NCI-H2029 (cell line): Measurements from ENCODE around the gene VEPH1.

Experiments used
- DNase-seq: peaks from one replicate; lab custom pipeline; 2025; lab: John Stamatoyannopoulos, UW

Gene VEPH1

DNA sequence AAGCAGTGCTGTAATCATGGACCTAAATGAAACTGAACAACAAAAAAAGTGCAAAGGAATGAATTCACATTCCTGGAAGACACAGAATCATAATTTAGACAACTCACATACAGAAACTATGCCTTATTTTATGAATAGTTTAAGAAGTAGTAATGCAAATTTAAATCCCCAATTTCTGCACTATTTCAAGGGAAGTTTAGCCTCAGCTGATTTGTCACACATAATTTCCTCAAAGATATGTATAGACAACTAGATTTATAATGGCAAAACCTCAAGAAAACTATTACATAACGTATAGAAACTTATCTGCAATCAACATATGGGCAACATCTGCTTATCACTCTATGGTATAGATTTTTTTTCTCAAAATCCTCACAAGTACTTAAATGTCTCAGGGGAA lies 74.4 kb downstream of the VEPH1 start:
- DNase-seq = no peak

DNA sequence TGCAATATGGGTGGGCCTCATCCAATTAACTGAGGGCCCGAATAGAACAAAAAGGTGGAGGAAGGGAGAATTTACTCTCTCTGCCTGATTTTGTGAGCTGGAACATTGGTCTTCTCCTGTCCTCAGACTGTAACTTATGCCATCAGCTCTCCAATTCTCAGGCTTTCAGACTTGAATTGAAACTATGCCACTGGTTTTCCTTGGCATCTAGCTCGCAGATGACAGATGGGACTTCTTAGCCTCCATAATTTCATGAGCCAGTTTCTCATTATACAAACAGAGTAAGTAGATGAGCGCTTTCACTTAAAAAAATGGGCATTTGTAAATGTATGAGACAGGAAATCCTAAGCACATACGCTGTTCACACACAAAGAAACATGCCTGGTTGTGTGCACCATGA lies 75.3 kb downstream of the VEPH1 start:
- DNase-seq = no peak

DNA sequence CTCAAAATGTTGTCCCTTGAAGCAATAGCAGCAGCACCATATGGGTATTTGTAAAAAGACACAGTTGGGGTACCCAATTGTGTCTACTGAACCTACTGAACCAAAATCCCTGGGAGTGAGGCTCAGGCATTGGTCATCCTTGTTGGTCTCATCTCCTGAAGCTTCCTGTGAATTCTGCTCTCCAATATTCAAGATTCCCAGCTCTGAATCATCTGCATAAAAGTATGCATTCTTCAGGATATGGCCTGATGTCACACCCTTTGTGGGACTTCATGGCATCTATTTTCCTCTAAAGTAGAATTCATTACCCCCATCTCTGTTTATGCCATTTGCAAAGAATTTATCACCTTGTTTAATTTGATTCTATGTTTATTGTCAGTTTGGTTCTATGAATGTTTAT lies 79.9 kb downstream of the VEPH1 start:
- DNase-seq = no peak

DNA sequence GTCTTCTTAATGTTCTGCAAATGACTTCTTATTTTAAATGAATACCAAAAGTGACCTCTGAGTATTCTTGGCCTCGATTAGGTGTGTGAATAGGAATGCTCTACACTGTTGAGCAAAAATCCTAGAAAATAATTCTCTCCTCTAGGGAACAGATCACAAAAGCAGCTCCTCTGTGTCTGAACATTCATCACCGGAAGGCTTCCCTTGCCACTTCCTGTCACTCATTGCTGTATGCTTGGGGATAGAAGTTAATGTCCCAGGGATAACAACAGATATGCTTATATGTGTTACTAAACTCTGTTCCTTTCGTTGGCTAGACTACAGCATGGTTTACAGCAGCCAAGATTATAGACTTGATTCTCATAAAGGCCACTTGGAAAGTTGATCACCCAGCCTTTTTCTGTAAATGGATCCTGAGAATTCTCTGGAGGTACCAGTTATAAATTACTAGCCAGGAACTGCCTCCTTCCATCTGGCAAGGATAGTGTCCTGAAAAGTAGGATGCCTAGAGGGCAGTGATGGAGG lies 82.5 kb downstream of the VEPH1 start:
- DNase-seq = no peak

DNA sequence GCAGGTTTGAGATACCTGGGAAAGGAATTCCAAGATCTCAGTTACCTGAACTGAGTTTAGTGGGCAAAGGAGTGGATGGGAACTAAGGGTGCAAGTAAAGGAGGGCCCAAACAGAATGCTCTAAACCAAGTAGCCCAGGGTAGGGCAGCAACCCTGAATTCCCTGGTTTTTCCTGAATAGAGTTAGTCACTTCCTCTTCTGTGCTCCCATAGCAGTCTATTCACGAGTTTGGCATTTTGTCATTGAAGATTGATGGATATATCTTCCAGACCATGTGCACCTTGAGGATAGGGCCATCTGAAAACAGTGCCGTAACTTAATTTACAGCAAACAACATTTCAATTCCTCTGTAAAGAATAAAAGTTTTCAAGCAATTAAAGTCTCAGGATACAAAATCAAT lies 85.1 kb downstream of the VEPH1 start:
- no peak for DNase-seq

DNA sequence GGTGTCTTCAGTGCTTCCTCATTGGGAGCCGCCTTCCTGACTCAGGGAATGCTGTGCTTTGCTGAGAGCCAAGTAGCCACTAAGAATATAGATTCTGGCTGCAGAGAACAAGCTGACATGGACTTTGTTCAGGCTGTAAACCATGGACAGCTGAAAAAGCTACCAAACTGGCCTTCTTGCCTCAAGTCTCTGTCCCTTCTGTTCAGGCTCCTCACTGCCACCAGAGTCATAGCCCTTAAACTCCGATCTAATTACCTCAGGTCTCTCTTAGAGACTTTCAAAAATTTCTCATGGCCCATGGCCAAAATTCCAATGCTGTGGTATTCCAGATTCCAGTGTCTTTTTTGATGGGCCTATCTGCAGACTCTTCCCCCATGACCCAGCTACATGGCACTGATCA lies 86.0 kb downstream of the VEPH1 start:
- DNase-seq = no peak

DNA sequence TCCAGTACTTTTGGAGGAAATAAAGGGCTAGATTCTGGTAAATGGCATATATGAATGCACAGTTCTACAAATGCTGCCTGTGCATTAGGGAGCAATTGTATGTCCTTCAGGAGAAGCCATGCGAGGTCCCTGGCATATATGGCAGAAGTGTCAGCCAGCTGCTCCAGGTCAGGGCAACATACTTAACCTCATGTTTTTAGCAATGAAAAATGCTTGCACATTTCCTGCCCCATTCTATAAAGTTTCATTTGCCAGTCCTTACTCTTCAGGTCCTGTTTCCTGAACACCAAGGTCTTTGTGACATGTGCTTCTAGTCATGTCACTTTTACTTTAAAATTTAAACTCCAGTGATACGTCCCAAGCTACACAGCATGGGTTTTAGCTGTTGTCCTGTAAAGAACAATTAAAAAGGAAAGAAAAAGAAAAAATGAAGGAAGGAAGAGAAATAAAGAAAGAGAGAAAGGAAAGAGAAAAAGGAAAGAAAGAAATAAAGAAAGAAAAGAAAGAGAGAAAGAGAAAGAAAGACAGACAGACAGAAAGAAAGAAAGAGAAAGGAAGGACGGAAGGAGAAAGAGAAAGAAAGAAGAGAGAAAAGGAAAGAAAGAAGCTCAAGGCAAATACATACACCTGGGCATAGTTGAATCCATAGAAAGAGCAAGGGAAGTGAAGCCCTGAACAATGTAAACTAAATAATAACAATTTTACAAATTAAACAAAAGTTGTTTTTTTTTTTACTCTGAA lies 86.7 kb downstream of the VEPH1 start:
- no peak for DNase-seq

DNA sequence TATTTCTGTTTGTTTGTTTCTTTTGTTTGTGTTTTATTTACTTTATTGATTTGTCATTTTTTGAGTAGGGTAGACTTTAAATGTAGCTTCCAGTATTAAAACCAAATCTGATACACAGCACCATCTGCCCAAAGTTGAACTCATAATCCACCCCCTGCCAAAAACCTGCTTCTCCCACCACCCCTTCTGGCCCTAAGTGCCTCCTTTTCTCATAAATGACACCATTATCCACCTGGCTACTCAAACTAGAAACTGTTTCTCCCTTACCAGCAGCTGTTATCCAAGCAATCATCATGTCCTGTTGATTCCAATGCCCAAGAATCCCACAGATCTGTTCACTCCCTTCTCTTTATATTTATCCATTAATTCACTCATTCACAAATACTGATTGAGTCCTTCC lies 88.4 kb downstream of the VEPH1 start:
- DNase-seq = no peak

DNA sequence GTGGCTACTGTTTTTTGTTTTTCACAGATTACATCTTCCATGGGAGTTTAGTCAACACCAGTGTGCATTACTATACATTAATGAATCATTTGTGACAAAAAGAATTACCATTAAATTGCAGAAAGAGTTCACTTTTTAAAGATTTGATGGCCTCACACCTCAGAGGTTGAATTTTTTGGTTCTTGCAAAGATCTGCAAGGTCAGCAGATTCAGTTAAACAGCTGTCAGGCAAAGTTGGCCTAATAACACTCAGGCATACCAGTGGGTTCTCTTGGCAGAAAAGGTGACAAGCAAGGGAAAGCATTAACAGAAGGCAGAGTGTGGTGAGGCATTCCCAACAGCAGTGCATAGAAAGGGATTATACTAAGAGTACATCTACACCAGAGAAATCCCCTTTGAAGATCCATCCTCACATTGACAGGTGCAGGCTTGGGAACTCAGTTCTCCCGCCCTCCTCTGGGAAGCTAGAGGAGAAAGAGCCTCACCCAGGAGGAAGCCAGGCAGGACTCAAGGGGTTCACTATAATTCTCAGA lies 90.8 kb downstream of the VEPH1 start:
- no peak for DNase-seq

DNA sequence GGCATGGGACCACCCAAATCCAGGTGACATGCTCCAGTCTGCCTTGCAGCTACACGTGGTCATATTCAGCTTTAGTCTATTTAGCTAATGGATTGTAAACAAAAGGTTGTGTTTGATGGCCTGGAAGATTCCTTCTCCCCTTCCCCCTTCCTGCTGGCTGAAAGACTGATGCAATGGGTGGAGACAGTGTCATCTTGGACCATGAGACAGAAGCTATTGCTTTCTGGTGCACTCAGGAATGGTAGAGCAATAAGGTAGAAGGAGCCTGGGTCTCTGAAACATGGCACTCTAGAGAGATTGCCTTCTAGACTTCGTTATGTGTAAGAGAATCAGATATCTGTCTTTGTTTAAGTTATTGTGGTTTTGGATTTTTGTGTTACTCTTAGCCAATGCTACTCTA lies 92.3 kb downstream of the VEPH1 start:
- DNase-seq = no peak

DNA sequence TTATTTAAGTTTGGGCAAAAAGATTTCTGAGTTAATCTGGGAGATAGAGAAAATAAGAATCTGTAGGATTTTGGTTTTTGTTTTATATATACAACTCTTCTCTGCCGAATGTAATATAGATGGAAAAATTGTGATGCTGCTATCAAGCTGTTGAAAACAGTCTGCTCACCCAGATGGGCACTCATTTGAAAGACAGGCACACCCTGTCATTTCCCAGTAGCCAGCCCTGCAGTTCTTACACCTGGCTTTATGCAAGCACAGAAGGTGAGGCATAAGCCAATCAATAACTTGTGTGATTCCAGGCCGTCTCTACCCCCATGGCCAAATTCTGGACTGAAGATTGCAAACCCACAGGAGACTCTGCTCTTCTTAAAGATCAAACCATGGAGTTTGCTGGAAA lies 93.7 kb downstream of the VEPH1 start:
- no peak for DNase-seq

DNA sequence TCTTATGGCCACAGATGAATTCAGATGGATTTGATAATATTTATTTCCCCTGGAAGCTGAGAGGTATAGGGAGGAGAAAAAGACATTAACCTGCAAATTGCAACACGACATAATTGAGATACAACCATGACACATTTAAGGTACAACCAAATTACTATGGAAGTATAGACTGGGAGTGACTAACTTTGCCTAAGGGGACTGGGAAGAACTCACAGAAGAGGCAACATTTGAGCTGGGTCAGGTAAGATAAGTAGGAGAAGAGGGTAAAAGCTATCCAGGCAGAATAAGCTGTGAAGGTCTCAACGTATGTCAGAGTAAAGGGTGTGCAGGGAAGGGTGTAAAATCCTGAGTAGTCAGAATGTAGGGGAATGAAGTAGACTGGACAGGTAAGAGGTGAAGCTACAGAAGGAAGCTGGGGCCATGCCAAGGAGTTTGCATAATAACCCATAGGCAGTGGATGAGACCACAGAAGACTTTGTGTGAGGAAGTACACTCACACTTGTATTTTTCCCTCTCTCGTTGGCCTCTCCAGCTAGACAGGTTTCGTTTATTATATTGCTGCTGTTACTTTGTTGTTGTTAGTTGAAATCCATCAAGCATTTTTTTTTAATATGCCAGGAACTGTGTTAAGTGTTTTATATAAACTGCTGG lies 94.6 kb downstream of the VEPH1 start:
- DNase-seq = no peak

DNA sequence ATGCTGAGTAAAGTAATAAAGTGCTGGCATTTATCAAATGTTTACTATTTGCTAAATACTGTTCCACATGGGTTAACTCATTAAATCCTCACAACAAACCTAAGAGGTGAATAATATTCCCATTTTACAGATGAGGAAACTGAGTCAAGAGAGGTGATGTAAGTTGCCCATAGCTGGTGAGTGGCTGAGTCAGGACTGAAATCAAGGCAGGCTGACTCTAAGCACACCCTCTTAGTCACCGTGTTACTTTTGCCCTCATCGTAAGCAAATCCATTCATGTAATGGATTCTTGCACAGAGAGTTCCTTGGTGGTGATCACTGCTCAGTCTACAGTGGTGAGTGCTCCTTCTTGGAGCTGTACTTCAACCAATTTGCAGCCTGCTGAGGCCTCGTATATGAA lies 95.4 kb downstream of the VEPH1 start:
- DNase-seq = no peak

DNA sequence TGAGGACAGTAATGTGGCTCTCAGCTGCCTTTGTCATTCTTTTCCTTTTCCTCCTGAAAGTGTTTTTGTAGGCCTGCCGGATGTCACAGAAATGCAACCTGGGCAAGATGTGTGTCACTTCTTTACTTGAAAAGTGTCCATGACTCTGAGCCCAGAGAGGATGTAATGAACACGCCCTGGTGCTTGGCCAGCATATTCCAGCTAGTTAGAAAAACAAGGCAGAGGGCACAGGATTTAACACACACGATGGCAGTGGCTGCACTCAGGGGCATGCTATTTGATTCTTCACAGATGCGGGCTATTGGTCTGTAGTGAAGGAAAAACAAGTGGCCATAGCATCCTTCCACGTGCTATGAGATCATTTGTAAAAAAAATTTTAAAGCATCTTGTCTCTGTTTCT lies 96.8 kb downstream of the VEPH1 start:
- DNase-seq = no peak

DNA sequence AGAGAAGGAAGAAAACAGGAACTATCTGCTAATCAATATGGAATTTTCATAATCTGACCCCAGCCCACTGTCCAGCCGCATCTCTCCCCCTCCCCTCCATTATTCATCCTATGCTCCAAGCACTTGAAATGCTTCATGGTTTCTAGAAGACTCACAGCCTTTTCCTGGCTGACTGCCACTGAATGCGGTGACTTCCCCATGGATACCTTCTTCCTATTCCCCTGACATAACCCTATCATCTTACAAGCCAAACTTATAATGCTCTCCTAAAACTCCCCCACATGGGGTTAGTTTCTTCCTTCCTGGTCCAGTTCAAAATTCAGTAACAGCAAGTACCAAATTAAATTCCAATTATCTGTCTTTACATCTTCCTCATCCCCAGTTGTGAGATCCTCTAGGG lies 97.8 kb downstream of the VEPH1 start:
- no peak for DNase-seq

DNA sequence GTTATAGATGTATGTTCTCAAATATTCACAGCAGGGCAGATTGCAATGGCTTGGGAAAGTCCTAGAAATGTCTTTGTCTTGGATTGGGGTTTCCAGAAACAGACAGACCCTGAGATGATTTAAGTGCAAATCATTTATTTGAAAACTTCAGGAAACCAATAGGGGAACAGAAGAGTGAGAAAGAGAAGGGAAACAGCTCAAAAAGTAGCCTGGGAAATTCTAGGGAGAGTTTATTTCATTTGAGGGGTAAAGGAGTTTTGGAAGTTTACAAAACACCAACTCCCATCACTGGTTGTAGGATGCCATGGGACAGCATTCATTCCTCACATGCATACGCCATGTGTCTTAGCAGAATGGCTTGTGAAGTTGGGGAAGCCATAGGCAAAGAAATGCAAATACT lies 98.8 kb downstream of the VEPH1 start:
- DNase-seq = no peak

DNA sequence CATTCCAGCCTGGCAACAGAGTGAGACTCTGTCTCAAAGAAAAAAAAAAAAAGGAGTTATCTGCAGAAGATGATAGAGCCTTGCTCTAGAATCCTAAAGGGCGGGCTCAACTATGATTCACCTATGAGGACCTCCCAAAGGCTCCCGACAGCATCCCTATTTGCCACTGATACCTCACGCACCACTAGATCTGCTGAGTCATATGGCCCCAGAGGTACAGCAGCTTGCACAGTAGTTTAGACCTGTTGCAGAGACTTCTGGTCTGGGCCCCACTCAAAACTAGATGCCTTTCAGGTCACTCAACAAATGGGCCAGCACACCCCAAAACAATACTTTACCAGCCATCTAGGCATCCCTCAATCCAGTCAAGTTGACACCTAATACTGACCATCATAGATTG lies 104.6 kb downstream of the VEPH1 start:
- DNase-seq = no peak

DNA sequence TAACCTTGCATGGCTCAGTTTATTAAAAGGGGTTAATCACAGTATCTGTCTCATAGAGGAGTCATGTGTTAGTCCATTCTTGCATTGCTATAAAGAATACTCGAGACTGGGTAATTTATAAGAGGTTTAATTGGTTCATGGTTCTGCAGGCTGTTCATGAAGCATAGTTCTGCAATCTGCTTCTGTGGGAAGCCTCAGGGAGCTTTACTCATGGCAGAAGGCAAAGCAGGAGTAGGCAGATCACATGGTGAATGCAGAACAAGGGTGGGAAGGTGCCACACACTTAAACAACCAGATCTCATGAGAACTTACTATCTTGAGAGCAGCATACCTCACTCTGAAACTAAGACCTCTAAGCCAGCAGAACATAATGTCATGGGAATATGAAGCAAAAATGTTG lies 108.8 kb downstream of the VEPH1 start:
- no peak for DNase-seq

DNA sequence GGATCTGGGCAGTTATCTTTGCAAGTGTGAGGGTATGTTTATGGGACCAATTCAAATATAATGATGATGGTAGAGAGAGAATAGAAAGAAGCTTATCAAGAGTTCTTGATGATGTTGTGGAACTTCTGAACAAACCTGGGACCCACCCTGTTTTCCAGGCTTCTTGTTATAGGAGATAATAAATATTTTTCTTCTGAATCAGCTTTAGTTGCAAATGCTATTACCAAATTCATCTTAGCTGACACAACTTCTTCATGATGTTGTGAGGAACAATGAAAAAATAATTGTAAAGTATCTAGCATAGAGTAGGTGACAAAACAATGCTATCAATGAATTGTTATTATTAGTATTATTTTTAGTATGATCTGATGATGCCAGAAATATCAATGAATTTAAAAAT lies 110.1 kb downstream of the VEPH1 start:
- DNase-seq = no peak

DNA sequence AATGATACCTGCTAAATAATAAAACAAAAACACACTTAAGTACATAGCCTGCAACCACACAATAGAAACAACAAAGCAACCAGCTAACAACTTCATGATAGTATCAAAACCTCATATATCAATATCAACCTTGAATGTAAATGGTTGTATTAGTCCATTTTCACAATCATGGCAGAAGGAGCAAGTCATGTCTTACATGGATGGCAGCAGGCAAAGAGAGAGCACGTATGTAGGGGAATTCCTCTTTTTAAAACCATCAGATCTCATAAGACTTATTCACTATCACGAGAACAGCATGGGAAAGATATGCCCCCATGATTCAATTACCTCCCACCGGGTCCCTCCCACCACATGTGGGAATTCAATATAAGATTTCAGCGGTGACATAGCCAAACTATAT lies 111.1 kb downstream of the VEPH1 start:
- DNase-seq = no peak

DNA sequence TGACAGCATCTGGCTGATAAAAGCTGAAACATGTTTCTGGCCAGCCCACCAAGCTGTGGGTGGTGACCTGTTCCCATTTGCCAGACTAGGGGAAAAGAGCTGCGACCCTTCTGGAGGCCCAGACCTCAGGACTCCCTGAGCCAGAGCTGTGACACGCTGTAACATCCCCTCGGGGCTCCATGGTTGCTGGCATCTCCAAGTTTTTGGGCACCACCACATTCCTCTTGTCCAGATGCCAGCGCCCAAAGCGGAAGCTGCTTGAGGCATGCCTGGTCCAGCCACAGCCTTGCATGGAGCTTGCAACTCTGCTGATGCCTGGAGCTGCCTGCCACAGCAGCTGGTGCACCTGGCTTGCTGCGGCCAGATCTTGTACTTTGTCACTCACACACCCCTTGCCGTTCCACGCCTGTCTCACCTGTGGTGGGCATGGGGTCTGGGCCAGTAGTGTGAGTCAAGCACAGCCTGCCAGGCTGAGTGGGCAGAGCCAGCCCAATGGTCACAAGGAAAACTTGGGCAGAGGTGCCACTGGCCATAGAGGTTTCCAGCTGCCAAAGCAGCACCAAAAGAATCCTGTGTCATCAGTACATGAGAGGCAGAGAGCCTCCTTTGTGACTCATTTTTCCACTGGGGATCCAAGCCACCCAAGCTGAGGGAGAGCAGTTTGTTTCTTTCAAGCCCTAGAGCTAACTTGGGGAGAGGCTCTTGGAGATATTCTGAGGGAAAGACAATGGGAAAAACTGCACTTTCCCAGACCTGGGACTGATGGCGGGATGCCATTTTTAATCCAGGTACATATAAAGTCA lies 112.3 kb downstream of the VEPH1 start:
- no peak for DNase-seq

DNA sequence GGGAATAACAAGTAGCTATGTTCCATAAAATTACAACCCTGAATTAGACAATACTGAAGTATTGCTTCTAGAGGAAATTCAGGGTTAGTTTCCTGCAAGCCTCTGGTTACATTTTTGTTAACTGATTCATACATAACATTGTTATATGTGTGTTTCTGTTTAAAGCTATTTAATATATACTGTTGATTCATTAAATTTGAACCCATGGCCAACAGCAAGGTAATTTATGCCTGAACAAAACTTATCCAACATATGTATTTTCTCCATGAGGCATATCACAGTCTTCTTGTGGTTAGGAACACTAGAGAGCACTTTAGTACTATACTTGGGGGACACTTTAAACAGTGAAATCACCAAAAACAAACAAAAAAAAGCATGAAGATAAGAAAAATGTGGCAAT lies 114.2 kb downstream of the VEPH1 start:
- no peak for DNase-seq
